GM11168 (cell line): Measurements from ENCODE around the gene SLC7A6.
"Not testable (repeated sequence)": the region's sequence is repeated elsewhere in the genome, so short reads cannot be mapped to it uniquely, and the experiment has no call there.

Experiments
- in situ Hi-C: fragments of 300-500 bp; cut with MboI; formaldehyde crosslinking; loops from one replicate; pipeline ENCODE4 v1.12.0; 2022; ENCODE audit warnings: low sequenced_read_pairs; ENCODE audit not compliant: unreplicated experiment

The SLC7A6 gene

DNA sequence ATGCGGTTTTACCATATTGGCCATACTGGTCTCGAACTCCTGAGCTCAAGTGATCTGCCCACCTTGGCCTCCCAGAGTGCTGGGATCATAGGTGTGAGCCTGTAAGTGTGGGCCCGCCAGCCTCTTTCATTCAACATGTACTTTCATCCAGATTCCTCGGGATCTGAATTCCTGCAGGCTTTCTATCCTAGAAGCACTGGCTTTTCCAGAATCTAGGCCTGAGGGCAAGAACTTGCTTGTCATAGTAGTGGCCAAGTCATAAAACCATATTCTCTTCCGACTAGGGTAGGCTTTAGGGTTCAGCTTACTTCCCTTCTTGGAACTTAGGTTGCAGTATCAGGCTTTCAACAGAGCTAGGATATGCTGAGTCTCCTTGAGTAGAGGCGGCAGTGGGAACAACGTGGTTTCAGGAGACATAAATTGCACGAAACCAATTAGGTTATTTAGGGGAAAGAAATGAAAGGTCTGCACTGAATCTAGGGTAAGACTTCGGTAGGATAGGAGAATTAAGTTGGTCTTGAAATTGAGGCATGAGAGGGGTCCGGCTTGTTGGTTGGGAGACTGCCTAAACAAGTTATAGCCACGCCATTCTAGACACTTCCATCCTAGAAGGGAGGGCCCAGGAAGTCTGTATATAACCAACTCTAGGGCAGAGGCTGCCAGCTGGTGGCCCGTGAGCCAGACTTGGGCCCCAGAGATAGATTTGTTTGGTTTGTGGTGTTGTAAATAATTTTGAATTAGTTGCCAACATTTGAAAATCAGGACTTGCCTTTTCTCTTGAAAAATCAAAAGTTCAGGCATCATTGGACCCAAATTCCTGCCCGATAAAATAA lies 15.6 kb downstream of the SLC7A6 start:
- in situ Hi-C loops = no loop called here

GRCh38 chr16:68281368-68282063 lies 17.2 kb downstream of the SLC7A6 start:
- in situ Hi-C loops = no loop called here

DNA sequence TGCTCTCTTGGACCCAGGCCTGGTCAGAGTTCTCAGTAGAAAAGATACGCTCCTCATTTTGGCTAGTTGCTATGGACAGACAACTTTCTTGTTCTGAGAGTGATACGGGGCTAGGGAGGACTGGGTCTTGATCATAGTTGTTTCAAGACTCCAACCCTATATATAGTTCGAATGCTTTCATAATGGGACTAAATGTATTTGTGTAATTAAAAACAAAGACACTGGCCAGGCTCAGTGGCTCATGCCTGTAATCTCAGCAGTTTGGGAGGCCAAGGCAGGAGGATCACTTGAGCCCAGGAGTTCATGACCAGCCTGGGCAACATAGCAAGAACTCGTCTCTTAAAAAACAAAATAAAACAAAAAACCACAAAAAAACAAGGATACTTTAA lies 17.7 kb downstream of the SLC7A6 start:
- in situ Hi-C loops = no loop called here

DNA sequence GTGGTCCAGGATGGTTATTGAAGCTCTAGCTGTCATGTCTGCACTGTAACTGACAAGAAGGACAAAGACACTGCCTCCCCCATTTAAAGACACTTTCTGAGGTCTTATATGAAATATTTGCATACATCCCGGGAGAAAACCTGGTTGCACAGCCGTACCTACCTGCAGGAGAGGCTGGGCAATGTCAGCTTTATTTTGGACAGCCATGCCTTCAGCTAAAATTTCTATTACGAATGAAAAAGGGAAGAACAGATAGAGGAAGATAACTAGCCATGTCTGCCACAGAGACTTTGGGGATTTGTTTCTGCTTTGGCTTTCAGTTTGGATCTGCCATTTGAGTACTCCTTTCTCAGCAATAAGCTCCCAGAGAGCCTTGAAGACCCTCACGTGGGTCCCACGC lies 19.0 kb downstream of the SLC7A6 start:
- in situ Hi-C loops = no loop called here

DNA sequence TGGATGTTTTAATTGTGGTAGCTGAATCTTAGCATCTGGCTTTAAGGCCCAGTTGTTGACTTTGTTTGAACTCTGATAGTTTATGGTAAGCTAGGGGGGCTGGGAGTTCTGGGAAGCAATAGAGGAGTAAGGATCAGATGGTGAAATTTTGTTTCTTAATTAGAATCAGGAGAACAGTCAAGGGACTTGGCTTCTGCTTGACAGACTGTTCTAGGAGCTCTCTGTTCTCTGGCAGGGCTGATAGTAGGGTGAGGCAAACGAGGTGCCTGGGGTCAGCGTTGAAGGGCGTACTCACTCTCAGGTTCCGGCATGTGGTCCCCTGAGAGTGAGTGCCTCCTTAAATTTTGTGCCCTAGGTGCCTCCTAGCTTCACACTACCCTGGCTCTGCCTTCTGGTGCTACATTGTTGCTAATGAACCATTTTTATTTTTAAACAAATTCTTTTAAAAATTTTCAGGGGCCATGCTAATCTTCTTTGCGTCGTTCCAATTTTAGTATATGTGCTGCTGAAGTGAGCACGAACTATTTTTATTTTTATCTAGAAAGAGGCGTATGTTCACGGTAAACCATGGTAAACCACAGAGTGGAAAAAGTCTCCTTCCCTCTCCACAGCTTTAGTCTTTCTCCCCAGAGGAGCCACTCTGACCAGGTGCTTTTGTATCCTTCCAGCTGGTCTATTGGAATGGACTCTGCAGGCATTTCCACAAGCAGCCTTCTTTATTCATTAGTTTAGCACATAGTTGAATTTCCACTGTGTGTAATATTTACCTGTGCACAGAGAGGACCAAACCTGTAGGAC lies 19.7 kb downstream of the SLC7A6 start:
- in situ Hi-C loops = no loop called here

DNA sequence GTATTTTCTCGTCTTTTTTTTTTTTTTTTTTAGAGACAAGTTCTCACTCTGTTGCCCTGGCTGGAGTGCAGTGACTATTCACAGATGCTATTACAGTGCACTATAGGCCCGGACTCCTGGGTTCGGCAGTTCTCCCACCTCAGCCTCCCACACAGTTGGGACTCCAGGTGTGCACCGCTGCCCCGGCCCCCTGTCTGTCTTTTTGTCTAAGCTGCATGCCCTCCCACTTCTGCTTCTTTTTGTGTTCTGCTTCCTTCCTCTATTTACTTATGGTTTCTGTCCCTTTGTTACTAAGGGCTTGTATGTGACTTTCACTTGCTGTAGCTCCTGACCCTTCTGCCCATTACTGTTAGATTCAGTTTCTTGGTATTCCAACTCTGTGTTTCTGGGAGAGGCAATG lies 20.5 kb downstream of the SLC7A6 start:
- in situ Hi-C loops = no loop called here

- in situ Hi-C loops = no loop called here
Measured at GRCh38 chr16:68285683-68286082, 21.4 kb downstream of the SLC7A6 start.

DNA sequence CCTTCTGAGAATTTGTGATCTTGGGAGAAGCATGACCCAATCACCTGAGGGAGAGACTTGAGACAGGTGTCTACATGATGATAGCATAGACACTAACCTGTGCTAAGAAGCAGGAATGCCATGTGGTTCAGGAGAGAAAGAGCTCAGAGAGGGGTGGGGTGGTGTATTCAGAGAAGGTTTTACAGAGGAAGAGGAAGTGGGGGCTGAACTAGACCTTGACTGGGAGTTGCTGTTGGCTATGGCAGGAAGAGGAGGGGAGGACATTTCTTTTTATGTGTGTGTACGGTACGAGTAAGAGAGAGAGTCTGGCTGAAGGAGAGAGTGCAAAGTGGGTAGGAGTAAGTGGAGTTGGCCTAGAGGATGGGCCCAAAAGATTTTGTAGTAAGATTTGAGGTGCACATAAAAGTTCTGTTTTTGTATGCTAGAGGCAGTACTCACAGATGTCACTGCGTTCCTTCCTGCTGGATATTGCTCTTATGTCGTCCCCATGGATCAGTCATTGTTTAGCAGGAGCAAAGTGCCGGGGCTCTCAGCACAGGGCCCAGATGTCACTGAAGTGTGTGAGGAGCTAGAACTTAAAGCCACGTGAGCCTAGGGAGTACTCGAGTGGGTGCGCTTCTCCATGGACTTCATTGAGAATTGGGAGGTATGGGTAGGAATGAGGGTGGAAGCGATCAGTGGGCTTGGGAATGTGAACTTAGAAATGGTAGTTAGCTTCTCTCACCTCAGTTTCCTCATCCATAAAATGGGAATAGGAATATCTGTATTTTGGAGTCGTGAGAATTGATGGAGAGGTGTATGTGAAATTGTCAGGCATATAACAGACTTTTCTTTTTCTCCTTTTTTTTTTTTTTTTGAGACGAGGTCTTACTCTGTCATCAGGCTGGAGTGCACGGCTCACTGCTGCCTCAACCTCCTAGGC lies 22.1 kb downstream of the SLC7A6 start:
- in situ Hi-C loops = no loop called here

GRCh38 chr16:68287276-68288251 lies 23.2 kb downstream of the SLC7A6 start:
- in situ Hi-C loops = no loop called here

DNA sequence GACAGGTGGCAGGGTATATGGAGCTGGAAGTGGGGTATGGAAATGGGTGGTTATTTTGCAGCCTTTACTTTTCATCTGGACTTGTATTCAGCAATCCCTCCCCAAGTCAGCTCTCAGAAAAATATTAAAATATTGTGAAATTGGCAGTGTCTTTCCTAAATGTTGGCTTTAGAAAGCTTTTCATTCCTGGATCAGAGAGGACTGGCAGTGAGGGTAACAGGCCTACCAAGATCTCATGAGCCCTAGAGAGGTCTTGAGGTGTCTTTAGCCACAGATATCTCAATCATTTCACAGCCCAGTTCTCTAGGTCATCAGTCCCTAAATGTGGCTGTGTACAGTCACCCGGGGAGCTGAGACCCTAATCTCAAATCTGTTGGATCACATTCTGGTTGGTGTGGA lies 23.9 kb downstream of the SLC7A6 start:
- in situ Hi-C loops = no loop called here

GRCh38 chr16:68288796-68289195 lies 24.5 kb downstream of the SLC7A6 start:
- in situ Hi-C loops = not testable (repeated sequence)

DNA sequence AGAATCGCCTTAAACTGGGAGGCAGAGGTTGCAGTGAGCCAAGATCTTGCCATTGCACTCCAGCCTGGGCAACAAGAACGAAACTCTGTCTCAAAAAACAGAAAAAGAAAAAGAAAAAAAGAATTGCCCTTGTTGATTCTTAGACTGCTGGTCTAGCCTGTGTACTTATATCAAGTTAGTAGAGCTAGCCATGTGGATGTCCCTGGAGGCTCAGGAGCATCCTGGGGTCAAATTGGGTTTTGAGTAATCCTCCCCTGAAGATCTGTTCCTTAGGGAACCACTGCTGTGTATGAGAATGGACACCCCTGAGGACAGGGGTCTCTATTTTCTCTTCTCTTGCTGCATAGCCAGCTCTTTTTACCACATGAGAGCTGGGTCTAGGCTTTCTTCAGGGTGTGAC lies 24.9 kb downstream of the SLC7A6 start:
- in situ Hi-C loops = no loop called here

DNA sequence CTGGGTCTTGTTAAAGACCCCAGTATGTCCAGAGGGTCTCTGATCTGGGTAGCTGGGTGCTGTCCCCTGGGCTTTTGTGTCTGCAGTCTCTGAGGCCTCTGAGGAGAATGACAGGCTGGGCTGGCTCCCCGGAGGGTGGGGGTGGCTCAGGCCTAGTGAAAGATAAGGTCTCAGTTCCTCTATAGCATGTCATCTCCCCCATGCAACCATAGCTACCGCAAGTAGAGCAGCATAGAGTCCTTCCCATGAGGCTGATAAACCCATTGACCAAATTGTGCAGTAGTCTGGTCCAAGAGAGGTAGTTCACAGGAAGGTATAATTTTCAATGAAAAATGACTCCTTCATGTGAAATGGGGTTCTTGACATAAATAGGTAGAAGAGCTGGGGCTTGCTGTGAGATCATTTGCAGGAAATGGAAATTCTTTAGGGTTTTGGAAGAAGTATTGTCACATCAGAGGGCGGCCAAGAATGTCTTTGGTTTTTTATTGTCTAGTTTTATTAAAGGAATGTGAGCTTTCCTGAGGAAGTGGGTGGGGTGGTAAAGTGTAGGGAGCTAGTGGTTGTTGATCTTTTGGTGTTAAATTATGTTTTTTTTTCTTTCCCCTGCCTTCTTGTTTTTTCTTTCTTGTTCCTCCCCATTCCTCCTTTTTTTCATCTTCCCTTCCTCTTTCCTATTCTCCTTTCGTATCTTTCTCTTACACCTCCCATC lies 25.4 kb downstream of the SLC7A6 start:
- in situ Hi-C loops = no loop called here

DNA sequence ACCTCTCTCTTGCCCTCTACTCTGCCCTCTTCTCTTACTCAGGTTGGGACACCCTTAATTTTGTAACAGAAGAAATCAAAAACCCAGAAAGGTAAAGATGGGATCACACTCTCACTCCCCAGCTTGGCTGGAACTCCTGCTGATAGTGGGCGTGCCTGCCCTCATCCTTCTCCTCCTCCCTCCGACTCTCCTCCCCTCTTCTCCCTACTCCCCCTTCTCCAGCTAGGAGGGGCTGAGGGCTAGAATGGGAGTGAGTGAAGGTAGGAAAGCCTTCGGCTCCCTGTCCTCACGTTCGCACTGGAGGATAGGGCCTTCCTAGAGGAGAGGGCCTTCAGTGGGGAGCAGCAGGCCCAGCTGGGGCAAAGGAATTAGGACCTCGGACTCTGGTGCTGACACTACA lies 26.1 kb downstream of the SLC7A6 start:
- in situ Hi-C loops = no loop called here

- in situ Hi-C loops = no loop called here
Measured at GRCh38 chr16:68291227-68291626, 26.9 kb downstream of the SLC7A6 start.

DNA sequence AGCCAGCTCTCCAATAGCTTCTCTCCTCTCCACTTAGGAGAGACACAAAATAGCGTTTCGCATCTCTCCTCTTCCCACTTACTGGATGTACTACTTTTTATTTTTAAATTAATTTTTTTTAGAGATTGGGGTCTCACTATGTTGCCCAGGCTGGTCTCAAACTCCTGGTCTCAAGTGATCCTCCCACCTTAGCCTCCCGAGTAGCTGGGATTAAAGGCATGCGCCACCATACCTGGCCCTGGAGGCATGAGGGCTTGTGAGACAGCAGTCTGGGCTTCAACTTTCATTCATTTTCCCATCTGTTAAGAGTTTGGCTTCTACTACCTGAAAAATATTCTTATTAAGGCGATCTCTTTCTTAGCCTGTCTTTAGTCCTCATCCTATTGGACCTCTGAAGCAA lies 28.1 kb downstream of the SLC7A6 start:
- in situ Hi-C loops = no loop called here

- in situ Hi-C loops = no loop called here
Measured at GRCh38 chr16:68296291-68296690, 32.0 kb downstream of the SLC7A6 start.

DNA sequence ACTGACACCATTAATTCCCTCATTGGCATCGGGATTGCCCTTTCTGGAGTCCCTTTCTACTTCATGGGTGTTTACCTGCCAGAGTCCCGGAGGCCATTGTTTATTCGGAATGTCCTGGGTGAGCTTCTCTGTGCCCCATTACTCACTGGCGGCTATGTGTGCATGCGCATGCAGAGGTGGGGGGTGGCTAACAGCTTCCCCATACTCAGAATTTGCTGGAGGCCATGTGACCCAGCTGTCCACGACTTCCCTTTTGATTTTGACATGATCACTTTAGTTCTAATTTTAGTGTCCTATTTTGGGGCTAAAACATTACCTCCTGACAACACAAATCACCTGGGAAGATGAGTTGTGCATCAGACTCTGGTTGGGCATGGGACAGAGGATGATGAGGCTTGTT lies 32.4 kb downstream of the SLC7A6 start:
- in situ Hi-C loops = no loop called here
